GM18519 (cell line): ENCODE data around the gene DYNC1LI2.
"Not testable (repeated sequence)": the region's sequence is repeated elsewhere in the genome, so short reads cannot be mapped to it uniquely, and the experiment has no call there.

Source experiments
- ATAC-seq: cut with Tn5 transposase; IDR thresholded peaks from one replicate; pipeline ENCODE4 v1.9.1; 2021; ENCODE audit warnings: mild to moderate bottlenecking, moderate library complexity; ENCODE audit not compliant: unreplicated experiment, low FRiP score

The DYNC1LI2 gene

DNA sequence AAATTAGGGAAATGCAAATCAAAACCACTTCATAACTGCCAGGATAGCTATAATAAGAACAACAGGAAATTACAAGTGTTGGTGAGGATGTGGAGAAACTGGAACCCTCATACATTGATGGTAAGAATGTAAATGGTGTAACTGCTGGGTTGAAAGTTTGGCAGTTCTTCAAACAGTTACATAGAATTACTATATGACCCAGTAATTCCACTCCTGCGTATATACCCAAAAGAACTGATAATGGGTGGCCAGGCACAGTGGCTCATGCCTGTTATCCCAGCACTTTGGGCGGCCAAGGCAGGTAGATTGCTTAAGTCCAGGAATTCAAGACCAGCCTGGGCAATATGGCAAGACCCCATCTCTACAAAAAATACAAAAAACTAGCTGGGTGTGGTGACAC, 50.4 kb downstream of the DYNC1LI2 start:
- ATAC-seq: no peak

DNA sequence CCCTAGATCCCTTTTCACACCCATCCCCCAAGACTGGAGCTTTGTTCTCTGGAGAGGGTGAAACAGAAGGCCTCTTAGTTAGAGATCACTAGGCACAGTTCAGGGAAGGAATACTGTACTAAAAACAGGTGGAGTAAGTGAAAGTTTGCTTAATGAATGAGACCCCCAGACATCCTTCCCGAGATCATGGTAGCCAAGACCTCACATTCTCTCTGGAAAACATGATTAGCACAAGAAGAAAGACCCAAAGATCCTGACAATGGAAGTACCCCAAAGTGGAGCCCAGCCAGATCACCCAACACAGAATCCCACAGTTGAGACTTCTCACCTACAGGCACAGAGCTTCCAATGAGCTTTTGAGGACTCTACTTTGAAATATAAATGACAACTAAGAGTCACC, 51.5 kb downstream of the DYNC1LI2 start:
- no peak for ATAC-seq

DNA sequence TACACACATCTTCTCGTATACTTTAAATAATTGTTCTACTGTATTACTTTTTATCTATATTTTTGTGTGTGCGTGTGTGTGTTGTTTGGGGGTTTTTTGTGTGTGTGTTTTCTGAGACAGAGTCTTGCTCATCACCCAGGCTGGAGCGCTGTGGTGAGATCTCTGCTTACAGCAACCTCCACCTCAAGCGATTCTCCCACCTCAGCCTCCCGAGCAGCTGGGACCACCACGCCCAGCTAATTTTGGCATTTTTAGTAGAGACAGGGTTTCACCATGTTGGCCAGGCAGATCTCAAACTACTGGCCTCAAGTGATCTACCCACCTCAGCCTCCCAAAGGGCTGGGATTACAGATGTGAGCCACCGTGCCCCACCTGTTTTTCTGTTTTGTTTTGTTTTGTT, 53.4 kb downstream of the DYNC1LI2 start:
- no peak for ATAC-seq

DNA sequence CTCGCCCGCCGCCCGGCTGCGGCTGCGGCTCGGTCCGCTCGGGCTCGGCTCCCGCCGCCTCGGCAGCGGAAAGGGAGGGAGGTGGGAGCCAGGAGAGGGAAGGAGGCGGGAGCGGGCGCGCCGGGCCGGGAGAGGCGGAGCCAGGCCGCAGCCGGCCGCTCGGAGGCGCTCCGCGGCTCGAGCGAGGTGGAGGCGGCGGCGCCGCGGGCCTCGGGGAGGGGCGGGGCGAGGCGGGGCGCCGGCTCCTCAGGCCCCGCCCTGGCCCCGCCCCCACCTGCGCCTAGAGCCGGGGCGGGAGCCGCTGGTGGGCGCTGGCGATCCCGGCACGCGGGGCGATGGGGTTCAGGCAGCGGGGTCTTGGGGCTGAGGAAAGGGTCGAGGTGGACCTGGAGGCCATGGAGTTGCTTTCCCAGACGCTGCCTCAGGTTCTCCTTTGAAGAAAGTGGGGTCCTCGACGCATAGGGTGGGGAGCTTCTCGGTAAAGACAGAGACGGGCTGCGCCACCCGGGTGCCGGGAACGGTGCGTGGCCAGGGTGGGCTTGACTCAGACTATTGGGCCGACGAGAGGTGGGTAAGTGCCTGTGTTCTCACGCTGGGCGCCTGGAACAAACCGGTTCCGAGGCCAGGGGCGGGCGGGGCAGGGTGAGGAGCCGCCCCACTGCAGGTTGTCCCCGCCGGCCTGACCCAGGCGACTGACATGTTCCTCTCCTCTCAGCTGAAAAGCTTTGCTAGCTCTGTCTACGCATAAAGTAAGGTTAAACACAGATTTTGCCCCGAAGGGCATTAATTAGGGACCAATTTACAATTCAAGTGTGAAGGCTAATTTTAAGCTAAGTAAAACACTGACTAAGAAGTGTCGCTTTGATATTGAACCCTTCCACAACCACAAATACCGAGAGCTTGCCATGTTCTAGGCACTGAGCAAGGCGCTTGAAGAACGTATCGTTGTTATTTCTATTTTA, 54.5 kb downstream of the DYNC1LI2 start, which contains the start of gene CMTM4:
Gene CMTM4, minus strand, starts transcription at position 75 of the 962 bp plus-strand sequence. CDS start 218 bp downstream, outside the sequence.
- peak; percentile 61 for ATAC-seq

DNA sequence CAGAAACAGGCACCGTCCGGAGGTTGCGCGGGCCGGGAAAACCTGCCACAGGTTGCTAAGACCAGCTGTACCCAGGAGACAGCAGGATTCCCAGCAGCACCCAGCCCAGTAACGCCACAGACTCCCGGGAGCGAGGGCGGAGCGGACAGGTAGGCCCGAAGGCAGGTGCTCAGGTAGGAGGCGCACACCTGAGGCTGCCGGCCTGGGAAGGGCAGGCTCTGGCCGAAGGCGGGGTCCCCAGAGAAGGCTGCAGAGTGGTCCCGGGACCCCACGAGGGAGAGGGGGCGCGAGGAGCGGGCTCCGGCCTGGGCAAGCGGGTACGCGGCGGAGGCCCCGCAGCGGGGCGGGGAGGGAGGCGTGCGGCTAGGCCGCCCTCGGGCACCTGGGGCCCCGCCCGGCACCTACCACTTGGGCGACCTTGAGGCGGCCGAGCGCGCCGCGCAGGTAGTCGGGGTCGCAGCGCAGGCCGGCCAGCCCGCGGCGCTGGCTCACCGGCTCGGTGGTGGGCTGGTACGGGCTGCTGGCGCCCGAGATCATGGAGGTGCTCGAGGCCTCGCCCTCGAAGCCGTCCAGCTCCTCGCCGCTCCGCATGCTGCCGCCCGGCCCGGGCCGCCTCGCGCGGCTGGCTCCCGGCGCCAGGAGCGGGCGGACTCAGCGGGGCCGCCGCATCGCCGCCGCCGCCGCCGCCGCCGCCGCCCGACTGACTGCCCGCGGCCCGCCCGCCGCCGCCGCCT, 55.3 kb downstream of the DYNC1LI2 start:
- ATAC-seq: peak; percentile 41

DNA sequence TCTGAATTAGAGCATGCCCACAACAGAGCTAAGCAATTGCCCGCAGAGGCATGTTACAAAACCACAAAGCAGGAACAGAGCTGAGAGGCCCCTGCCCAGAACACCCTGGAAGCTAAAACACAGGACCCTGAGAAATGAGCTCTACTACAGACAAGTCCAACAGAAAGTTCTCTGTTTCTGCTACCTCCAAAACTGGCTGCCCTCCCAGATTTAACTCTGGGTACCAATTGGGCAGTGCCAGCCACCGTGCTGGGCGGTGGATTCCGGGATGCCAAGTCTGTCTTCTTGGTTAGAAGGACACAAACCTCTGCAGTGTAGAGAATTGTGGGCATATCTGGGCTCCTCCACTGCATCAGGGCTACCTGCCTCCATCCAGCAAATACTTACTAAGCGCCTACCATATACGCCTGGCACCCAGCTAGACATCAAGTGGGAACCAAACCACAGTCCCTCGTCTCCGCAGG, 55.9 kb downstream of the DYNC1LI2 start:
- no peak for ATAC-seq

DNA sequence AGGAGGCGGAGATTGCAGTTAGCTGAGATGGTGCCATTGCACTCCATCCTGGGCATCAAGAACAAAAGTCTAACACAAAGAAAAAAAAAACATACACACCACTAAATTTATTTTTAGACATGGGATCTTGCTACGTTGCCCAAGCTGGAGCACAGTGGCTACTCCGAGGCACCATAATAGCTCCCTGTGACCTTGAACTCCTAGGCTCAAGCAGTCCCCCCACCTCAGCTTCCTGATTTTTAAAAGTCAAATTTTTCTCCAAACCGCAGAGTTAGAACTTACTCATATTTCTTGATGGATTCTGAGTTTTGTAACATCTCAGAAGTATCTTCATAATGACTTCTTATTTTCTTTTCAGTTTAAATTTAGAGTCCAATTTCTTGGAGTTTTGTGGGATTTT, 58.3 kb downstream of the DYNC1LI2 start:
- ATAC-seq: no peak

DNA sequence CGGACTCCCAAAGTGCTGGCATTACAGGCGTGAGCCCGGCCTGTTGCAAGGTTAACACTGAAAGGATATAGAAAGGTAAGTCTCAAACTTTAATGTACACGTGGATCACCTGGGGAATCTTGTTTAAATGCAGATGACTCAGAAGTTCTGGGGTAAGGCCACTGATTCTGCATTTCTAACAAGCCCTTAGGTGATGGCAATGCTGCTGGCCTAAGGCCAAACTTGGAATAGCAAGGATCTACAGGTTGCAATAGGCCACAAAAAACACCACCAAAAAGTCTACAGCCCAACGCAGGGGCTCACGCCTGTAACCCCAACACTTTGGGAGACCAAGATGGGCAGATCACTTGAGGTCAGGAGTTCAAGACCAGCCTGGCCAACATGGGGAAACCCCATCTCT, 59.1 kb downstream of the DYNC1LI2 start:
- no peak for ATAC-seq

DNA sequence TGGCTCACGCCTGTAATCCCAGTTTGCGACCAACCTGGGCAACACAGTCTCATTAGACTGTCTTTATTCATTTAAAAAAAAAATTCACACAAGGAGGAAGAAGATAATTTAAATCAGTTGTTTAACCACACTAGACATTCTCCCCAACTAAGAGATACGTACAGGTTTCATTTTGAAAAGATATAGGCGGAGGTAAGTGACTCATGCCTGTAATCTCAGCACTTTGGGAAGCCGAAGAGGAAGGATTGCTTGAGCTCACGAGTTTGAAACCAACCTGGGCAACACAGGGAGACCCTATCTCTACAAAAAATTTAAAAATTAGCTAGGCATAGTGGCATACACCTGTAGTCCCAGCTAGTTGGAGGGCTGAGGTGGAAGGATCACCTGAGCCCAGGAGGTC, 60.2 kb downstream of the DYNC1LI2 start:
- ATAC-seq: no peak

DNA sequence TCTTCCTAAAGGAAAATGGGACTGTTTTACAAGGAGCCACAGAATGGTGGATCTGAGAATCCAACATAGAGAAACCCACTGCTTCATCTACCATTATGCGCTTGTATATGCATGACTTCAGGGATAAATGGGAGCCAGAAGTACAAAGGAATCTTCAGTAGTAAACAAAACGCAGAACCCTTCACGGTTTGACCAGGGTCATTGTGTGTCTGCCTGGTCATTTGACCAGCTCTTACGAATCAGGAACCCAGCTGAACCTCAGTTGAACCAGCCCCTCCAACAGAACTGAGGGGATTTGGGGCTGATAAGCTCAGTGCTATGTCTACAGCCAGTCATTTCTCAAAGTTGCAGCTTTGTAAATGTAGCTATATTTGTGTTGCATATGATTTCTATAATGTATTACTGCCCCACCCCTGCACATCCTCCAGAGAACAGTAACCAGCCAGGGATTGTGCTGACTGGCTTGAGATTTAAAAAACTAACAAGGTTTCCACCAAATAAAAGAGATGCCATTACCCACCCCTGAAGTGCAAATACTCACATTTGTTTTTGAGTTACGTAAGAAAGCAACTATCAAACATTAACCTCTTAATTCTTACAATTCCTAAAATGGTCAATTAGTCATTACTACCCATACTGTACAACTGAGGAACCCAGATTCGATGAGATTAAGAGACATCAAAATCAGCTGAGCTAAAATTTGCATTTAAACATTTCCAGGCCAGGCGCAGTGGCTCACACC, 61.1 kb downstream of the DYNC1LI2 start:
- no peak for ATAC-seq

DNA sequence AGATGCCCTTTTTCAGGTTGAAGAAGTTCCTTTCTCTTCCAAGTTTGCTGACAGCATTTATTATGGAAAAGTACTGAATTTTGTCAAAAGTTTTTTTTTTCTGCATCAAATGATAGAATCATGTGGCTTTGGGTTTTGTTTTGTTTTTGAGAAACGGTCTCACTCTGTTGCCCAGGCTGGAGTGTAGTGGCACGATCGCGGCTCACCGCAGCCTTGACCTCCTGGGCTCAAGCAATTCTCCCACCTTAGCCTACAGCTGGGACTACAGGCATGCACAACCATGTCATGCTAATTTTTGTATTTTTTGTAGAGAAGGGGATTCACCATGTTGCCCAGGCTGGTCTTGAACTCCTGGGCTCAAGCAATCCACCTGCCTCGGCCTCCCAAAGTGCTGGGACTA, 62.1 kb downstream of the DYNC1LI2 start:
- ATAC-seq: no peak

DNA sequence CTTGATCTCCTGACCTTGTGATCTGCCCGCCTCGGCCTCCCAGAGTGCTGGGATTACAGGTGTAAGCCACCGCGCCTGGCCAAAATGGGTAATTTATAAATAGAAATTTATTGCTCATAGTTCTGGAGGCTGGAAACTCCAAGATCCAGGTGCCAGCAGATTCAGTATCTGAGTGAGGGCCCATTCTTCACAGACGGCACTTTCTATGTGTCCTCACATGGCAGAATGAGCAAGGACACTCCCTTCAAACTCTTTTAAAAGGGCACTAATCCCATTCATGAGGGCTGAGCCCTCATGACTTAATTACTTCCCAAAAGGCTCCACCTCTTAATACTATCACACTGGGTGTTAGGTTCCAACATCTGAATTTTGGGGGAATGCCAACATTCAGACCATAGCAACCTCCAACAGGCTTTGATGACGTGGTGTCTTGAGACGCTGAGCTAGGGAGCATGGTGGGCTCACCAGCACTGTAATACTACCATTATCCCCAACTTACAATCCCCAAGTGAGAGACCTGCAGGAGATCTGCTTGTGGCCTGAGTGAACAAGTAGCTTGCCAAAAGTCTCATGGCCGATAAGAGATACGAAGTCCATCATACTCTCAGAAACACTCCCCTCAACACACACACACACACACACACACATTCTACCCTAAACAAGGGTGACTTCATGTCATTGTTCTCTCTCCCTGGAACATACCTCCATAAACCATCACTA, 63.3 kb downstream of the DYNC1LI2 start:
- ATAC-seq: no peak

DNA sequence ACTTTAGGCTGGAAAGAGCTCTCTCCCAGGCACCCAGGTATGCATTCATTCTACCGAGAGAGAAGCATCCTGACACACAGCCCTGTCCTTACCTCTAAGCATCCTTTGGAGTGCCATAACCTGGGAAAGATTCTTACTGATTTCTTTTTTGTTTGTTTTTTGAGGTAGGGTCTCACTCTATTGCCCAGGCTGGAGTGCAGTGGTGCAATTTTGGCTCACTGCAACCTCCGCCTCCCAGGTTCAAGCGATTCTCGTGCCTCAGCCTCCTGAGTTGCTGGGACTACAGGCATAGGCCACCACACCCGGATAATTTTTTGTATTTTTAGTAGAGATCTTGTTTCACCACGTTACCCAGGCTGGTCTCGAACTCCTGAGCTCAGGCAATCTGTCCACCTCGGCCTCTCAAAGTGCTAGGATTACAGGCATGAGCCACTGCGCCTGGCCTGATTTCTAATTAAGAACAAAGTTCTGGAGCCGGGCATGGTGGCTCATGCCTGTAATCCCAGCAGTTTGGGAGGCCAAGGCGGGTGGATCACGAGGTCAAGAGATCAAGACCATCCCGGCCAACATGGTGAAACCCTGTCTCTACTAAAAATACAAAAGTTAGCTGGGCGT, 65.8 kb downstream of the DYNC1LI2 start:
- ATAC-seq: not testable (repeated sequence)

DNA sequence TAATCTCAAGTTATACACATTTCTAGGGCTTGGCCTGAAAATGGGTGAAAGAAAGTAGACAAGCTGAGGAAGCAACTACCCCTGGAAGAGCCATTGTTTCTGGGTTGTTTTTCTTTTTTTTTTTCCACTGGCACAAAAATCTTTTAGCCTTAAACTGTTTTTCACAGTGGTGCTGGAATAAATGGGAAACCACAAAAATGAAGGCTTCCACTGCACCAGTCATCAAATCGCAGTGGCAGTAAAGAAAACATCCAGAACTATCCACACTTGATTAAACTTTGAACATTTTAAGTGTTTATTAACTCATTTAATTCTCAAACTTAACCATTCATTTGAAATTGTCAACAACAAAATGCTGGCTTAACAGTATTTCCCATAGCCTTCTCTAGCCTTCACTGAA, 69.1 kb downstream of the DYNC1LI2 start:
- no peak for ATAC-seq

DNA sequence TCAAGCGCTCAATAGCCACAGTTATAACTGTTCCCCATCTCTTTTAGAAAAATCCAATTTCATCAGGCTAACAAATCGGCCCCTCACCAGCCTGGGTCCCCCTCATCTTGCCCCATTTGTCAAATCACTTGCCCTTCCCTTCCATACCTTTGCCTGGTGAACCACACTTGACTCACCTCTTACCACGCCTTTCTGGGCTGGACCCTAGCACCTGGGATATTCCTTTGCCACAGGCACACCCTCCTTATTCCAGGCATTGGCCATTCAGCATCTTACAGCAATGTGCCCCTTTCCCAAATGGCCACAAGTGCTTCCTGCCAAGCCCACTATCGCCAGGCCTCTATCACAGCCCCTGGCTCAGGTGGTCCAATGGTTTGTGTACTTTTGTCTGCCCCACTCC, 69.7 kb downstream of the DYNC1LI2 start:
- no peak for ATAC-seq

DNA sequence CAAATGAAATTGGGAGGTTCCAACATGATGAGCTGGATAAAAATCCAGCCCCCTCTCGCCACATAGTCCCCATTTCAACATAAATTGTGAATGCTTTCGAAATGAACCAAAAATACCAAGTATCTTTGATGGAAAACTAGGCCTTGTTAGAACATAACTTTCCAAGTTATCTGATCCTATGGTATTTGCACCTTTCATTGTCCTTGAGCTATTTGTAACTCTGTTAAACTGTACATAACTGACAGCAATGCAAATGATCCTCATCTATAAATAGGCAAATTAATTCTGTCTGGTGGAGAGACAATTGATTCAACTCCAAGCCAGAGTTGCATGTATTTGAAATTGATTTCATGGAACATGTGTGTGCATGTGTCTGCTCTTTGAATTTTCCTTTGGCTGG, 73.1 kb downstream of the DYNC1LI2 start:
- ATAC-seq: no peak

DNA sequence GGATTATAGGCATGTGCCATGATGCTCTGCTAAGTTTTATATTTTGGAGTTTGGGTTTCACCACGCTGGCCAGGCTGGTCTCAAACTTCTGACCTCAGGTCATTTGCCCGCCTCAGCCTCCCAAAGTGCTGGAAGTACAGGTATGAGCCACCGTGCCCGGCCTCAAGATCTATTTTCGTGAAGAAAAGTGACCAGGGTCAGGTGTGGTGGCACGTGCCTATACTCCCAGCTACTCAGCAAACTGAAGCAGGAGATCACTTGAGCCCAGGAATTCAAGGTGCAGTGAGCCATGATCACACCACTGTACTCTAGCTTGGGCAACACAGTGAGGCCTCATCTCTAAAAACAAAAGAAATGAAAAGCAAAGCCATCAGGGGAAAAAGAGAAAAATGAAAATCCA, 73.6 kb downstream of the DYNC1LI2 start:
- ATAC-seq: no peak

DNA sequence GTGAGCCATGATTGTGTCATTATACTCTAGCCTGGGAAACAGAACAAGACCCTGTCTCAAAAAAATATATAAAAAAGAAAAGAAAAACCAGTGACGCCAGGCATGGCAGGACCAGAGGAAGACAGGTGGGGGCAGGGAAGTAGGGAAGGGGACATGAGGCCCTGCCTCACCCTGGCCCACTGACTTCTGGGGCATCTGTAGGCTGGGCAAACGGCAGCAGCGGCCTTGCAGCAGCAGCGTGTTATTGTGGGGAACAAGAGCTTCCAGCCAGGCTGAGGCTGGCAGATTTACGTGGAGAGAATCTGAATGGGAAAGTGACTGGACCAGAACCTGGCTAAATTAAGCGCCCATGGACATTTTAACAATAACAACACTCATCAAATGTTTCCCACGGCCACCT, 74.2 kb downstream of the DYNC1LI2 start:
- no peak for ATAC-seq

DNA sequence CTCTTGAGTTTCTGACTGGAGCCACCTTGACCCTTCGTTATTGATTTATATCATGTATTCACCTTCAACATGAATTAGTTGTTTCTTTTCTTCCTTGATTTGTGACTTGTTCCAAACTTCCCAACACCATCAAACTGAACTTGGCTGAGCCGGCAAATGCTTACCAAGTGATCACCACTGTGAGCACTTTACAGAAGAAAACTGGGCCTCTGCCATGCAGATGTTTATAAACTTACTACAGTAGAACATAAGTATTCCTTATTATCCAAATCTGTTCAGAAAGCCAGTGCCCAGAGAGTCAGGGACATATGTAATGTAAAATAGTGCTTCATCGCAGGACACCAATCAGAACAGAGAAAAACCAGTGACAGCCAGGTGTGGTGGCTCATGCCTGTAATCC, 74.8 kb downstream of the DYNC1LI2 start:
- no peak for ATAC-seq

DNA sequence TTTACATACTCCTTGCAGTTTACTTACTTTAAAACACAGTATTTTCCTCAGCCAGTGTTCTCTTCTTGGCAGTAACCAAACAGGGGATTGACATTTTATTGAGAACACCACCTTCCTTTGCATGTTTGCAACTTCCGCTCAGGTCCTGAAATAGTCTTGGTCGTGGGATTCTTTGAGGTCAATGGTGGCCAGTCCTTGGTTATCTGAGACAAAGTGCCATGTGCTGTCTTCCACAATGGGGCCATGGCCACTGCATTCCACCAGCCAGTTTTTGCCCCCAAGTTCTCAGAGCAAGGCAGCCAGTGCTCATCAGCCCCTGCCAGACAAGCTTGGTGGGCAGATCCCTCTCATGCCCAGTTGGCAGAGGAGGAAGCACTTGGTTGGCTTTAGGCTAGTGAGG, 77.7 kb downstream of the DYNC1LI2 start:
- no peak for ATAC-seq
